Muscle of back (tissue), 11 donors: Measurements from ENCODE around the gene SPESP1. TPM values are rescaled to one million over a fixed set of nuclear protein-coding genes. Genes with fewer than 3 reads are reported as not detected.
"Not testable (repeated sequence)": the region's sequence is repeated elsewhere in the genome, so short reads cannot be mapped to it uniquely, and the experiment has no call there.

Source experiments
- DNase-seq, 3 donors: peaks; one replicate each; pipeline versions ENCODE4 v3.0.0 to v3.0.0-alpha.2; 2013
- polyA plus RNA-seq, 10 donors: library from polyadenylated mRNA; unstranded; fragments of 120-200 nt; gene quantifications; one replicate each; pipeline ENCODE4 v1.2.1, GENCODE V29; 2013; ENCODE audit not compliant: insufficient read length in 10 of 10

The SPESP1 gene
- polyA plus RNA-seq, 10 donors, result 1.6 to 6.0 (median 2.6) TPM

GRCh38 chr15:68958597-68958996, 28.3 kb downstream of the SPESP1 start:
- DNase-seq, result no peak

GRCh38 chr15:68962465-68962864, 32.1 kb downstream of the SPESP1 start:
- DNase-seq, result no peak

GRCh38 chr15:68963719-68964118, 33.4 kb downstream of the SPESP1 start:
- DNase-seq, result not testable (repeated sequence)

GRCh38 chr15:68966996-68967395, 36.7 kb downstream of the SPESP1 start:
- no peak for DNase-seq

GRCh38 chr15:68967948-68968347, 37.6 kb downstream of the SPESP1 start:
- no peak for DNase-seq

GRCh38 chr15:68969298-68969697, 39.0 kb downstream of the SPESP1 start:
- DNase-seq, result no peak

GRCh38 chr15:68972201-68973065, 42.1 kb downstream of the SPESP1 start:
- no peak for DNase-seq

- DNase-seq, result not testable (repeated sequence)
Measured at GRCh38 chr15:68975651-68976160, 45.4 kb downstream of the SPESP1 start.

GRCh38 chr15:68977426-68977825, 47.1 kb downstream of the SPESP1 start:
- DNase-seq, result not testable (repeated sequence)

- DNase-seq, result no peak
Measured at GRCh38 chr15:68979006-68979405, 48.7 kb downstream of the SPESP1 start.

- no peak for DNase-seq
Measured at GRCh38 chr15:68979816-68980215, 49.5 kb downstream of the SPESP1 start.

- DNase-seq, result no peak
Measured at GRCh38 chr15:68980786-68981185, 50.5 kb downstream of the SPESP1 start.

- DNase-seq, result no peak
Measured at GRCh38 chr15:68981941-68982340, 51.6 kb downstream of the SPESP1 start.

- DNase-seq, result no peak
Measured at GRCh38 chr15:68982976-68983563, 52.7 kb downstream of the SPESP1 start.

GRCh38 chr15:68983961-68984481, 53.7 kb downstream of the SPESP1 start:
- DNase-seq, result no peak

GRCh38 chr15:68984586-68984985, 54.3 kb downstream of the SPESP1 start:
- no peak for DNase-seq

GRCh38 chr15:68985361-68985891, 55.1 kb downstream of the SPESP1 start:
- no peak for DNase-seq

- no peak for DNase-seq
Measured at GRCh38 chr15:68986322-68986721, 56.0 kb downstream of the SPESP1 start.

- DNase-seq, result no peak
Measured at GRCh38 chr15:68987120-68987519, 56.8 kb downstream of the SPESP1 start.

- no peak for DNase-seq
Measured at GRCh38 chr15:68987676-68988075, 57.4 kb downstream of the SPESP1 start.

- DNase-seq, result no peak
Measured at GRCh38 chr15:68989541-68990230, 59.4 kb downstream of the SPESP1 start.
